CD14-positive monocyte (primary cell): ENCODE measurements around the gene IVNS1ABP. TPM values are rescaled to one million over a fixed set of nuclear protein-coding genes. Genes with fewer than 3 reads are reported as not detected.

Experiments
- DNase-seq, 3 donors: peaks; one replicate each; pipeline ENCODE4 v3.0.0-alpha.2; 2011 to 2022
- H2AFZ ChIP-seq: 2 replicates; pipeline ENCODE4 v1.6.0; 2012; ENCODE audit warnings: mild to moderate bottlenecking, low read depth, low read length, inconsistent platforms; ENCODE audit not compliant: insufficient read depth, poor library complexity, severe bottlenecking
- H3K27ac ChIP-seq, 2 donors: 1 replicate in 1 of 2; 2 replicates in 1 of 2; pipeline ENCODE4 v1.5.1; 2012 to 2013; ENCODE audit warnings: low read length in 2 of 2, control low read depth in 1 of 2, inconsistent platforms in 1 of 2, low read depth in 1 of 2, mild to moderate bottlenecking in 1 of 2
- H3K27me3 ChIP-seq, 2 donors: one replicate each; pipeline versions ENCODE4 v1.6.0 to v1.6.1; 2011 to 2013; ENCODE audit warnings: low read length in 2 of 2; ENCODE audit not compliant: control insufficient read depth in 2 of 2, insufficient read depth in 2 of 2
- H3K36me3 ChIP-seq, 2 donors: replicated peaks in 1 of 2; 1 replicate in 1 of 2; 2 replicates in 1 of 2; pipeline versions ENCODE4 v1.5.1 to v1.6.1; 2012 to 2013; ENCODE audit warnings: low read length in 2 of 2, control low read depth in 1 of 2, inconsistent platforms in 1 of 2, mild to moderate bottlenecking in 1 of 2; ENCODE audit not compliant: insufficient read depth in 2 of 2, control insufficient read depth in 1 of 2
- H3K4me1 ChIP-seq, 2 donors: 1 replicate in 1 of 2; 2 replicates in 1 of 2; pipeline versions ENCODE4 v1.5.1 to v1.6.1; 2012 to 2013; ENCODE audit warnings: low read length in 2 of 2, control low read depth in 1 of 2, inconsistent platforms in 1 of 2, mild to moderate bottlenecking in 1 of 2, moderate library complexity in 1 of 2; ENCODE audit not compliant: insufficient read depth in 2 of 2, control insufficient read depth in 1 of 2
- H3K4me2 ChIP-seq: replicated peaks from 2 replicates; pipeline ENCODE3; 2012; ENCODE audit warnings: low read length, moderate library complexity, mild to moderate bottlenecking; ENCODE audit not compliant: poor library complexity, severe bottlenecking; ENCODE audit errors: extremely low read depth
- H3K4me3 ChIP-seq, 3 experiments: fragments of 200-600 bp in 1 of 3; sonication (generic) in 1 of 3; replicated peaks in 1 of 3; 1 replicate in 2 of 3; 2 replicates in 1 of 3; pipeline ENCODE4 v1.5.1; 2011 to 2013; ENCODE audit warnings: low read length in 3 of 3, mild to moderate bottlenecking in 3 of 3, control low read depth in 2 of 3, low read depth in 2 of 3, inconsistent platforms in 1 of 3, moderate library complexity in 1 of 3
- H3K79me2 ChIP-seq: 2 replicates; pipeline ENCODE4 v1.6.0; 2012; ENCODE audit warnings: mild to moderate bottlenecking, control low read depth, inconsistent platforms, low read length, moderate library complexity; ENCODE audit not compliant: insufficient read depth
- H3K9ac ChIP-seq: 2 replicates; pipeline ENCODE4 v1.6.0; 2017; ENCODE audit warnings: low read length, mild to moderate bottlenecking; ENCODE audit not compliant: insufficient read depth, poor library complexity, severe bottlenecking
- H3K9me3 ChIP-seq, 2 donors: replicated peaks in 1 of 2; 1 replicate in 1 of 2; 2 replicates in 1 of 2; pipeline versions ENCODE4 v1.5.1 to v1.6.1; 2012 to 2013; ENCODE audit warnings: low read length in 2 of 2, control low read depth in 1 of 2; ENCODE audit not compliant: control insufficient read depth in 1 of 2, insufficient read depth in 1 of 2
- H4K20me1 ChIP-seq: 2 replicates; pipeline ENCODE4 v1.6.0; 2012; ENCODE audit warnings: mild to moderate bottlenecking, low read length, control low read depth, moderate library complexity; ENCODE audit not compliant: insufficient read depth
- H3K27ac Mint-ChIP-seq, 7 donors: one replicate each; pipeline ENCODE4 v1.8.0; 2020; ENCODE audit warnings: mild to moderate bottlenecking in 7 of 7, mixed read lengths in 7 of 7, moderate library complexity in 6 of 7, inconsistent platforms in 2 of 7
- H3K27me3 Mint-ChIP-seq, 3 donors: one replicate each; pipeline ENCODE4 v1.8.0; 2021 to 2022; ENCODE audit warnings: low read depth in 3 of 3, mild to moderate bottlenecking in 3 of 3, mixed read lengths in 3 of 3, moderate library complexity in 3 of 3, inconsistent platforms in 1 of 3
- H3K36me3 Mint-ChIP-seq, 2 donors: one replicate each; pipeline ENCODE4 v1.8.0; 2020; ENCODE audit warnings: mixed read lengths in 2 of 2, inconsistent platforms in 1 of 2, mild to moderate bottlenecking in 1 of 2
- H3K4me1 Mint-ChIP-seq: one replicate; pipeline ENCODE4 v1.8.0; 2020; ENCODE audit warnings: mild to moderate bottlenecking, mixed read lengths
- H3K4me3 Mint-ChIP-seq, 2 donors: one replicate each; pipeline ENCODE4 v1.8.0; 2020; ENCODE audit warnings: mild to moderate bottlenecking in 2 of 2, mixed read lengths in 2 of 2, moderate library complexity in 1 of 2
- H3K9me3 Mint-ChIP-seq, 7 donors: one replicate each; pipeline ENCODE4 v1.8.0; 2020 to 2022; ENCODE audit warnings: mixed read lengths in 7 of 7, mild to moderate bottlenecking in 6 of 7, moderate library complexity in 6 of 7, inconsistent platforms in 2 of 7
- WGBS: methylation state at CpG from one replicate; pipeline ENCODE4 v1.1.5; 2013; ENCODE audit warnings: missing lambda C conversion rate; ENCODE audit not compliant: insufficient coverage; 5-methylcytosine and 5-hydroxymethylcytosine counted together
- intact Hi-C, 2 donors: fragments of 100-400 bp; cut with micrococcal nuclease; formaldehyde crosslinking; loops; one replicate each; pipeline versions ENCODE4 v1.15.0 to v1.15.1; 2023
- polyA plus RNA-seq, 3 donors: library from polyadenylated mRNA; depleted of rRNA in 1 of 3; unstranded in 2 of 3; stranded (reverse) in 1 of 3; fragments of 300-500 nt in 2 of 3; fragments of >200 nt in 1 of 3; fragmentation: Illumina TruSeq in 2 of 3; gene quantifications; 1 replicate in 2 of 3; 2 replicates in 1 of 3; pipeline ENCODE4 v1.2.3, GENCODE V29; 2012 to 2021
- TF ChIP-seq, protein P1 (sequence below): fragments of 200-600 bp; IDR thresholded peaks from one replicate; pipeline ENCODE4 v1.8.0; 2022; ENCODE audit warnings: antibody characterized with exemption, mild to moderate bottlenecking

Gene IVNS1ABP
- polyA plus RNA-seq, 3 donors = 50.9 to 97.7 (median 69.2) TPM

DNA sequence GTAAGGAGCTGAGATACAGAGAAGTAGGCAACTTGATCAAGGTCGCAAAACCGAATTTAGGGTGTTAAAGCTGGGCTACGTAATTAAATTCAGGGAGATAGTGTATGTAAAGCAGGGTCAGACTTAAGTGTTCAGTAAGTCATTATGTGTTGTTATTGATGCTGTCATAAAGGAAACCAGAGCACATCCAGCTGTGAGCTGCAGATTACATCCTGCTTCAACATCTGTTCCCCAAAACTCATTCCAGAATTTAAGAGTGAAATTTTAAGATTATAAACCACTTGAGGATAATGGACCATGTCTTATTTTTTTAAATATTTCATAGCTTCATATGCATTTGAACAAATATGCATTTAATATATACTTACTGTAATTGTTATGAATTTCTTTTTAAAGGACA is 49.7 kb downstream of the IVNS1ABP start:
- Histone ChIP-seq H3K9ac (no peak overlapping the region), H3K4me2 (no peak overlapping the region), H3K27ac (no peak overlapping the region), H2AFZ (no peak overlapping the region), H3K4me1 (no peaks in the 10 kb centered on the region), H3K27me3 (no peaks in the 10 kb centered on the region), H3K36me3 (no peaks in the 10 kb centered on the region), H3K4me3 (no peak overlapping the region), H3K9me3 (no peaks in the 10 kb centered on the region), H3K79me2 (no peaks in the 10 kb centered on the region), H4K20me1 (no peaks in the 10 kb centered on the region)
- Mint-ChIP-seq H3K36me3 (no peaks in the 10 kb centered on the region), H3K27ac (no peak overlapping the region), H3K27me3 (no peaks in the 10 kb centered on the region), H3K4me1 (no peaks in the 10 kb centered on the region), H3K9me3 (peaks cover 0 to 6% (median 1%) of the 10 kb centered on the region in 7 donors), H3K4me3 (no peak overlapping the region)
- TF ChIP-seq, protein P1, sequence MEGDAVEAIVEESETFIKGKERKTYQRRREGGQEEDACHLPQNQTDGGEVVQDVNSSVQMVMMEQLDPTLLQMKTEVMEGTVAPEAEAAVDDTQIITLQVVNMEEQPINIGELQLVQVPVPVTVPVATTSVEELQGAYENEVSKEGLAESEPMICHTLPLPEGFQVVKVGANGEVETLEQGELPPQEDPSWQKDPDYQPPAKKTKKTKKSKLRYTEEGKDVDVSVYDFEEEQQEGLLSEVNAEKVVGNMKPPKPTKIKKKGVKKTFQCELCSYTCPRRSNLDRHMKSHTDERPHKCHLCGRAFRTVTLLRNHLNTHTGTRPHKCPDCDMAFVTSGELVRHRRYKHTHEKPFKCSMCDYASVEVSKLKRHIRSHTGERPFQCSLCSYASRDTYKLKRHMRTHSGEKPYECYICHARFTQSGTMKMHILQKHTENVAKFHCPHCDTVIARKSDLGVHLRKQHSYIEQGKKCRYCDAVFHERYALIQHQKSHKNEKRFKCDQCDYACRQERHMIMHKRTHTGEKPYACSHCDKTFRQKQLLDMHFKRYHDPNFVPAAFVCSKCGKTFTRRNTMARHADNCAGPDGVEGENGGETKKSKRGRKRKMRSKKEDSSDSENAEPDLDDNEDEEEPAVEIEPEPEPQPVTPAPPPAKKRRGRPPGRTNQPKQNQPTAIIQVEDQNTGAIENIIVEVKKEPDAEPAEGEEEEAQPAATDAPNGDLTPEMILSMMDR = no peak
- WGBS = 100% methylated on average over 2 of the region's 3 CpGs
- intact Hi-C loops = no loop called here
- no peak for DNase-seq

DNA sequence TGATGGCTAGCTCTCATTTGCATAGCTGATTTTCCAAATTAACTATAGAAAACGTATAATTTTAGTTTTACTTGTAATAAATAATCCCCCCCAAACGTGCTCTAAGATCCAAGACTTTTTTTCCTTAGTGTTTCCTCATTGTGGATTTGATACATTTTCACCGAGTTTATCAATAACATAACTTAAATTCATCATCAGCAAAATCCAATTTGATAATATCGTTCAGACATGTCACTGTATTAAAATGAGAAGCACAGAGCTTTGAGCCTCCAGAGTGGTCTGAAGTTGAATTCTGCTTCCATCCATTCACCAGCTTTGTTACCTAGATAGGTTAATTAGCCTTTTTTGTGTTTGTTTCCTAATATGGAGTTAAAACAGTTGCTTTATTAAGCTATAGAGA is 51.7 kb downstream of the IVNS1ABP start:
- intact Hi-C loops = no loop called here
- Histone ChIP-seq H3K79me2 (no peaks in the 10 kb centered on the region), H3K36me3 (no peaks in the 10 kb centered on the region), H3K4me2 (no peak overlapping the region), H3K9me3 (no peaks in the 10 kb centered on the region), H3K27me3 (no peaks in the 10 kb centered on the region), H3K27ac (no peak overlapping the region), H3K4me3 (no peak overlapping the region), H3K9ac (no peak overlapping the region), H4K20me1 (no peaks in the 10 kb centered on the region), H2AFZ (no peak overlapping the region), H3K4me1 (peaks cover 4 to 5% of the 10 kb centered on the region in 2 donors)
- Mint-ChIP-seq H3K4me1 (peaks cover 8% of the 10 kb centered on the region), H3K4me3 (no peak overlapping the region), H3K9me3 (peaks cover 0 to 6% (median 1%) of the 10 kb centered on the region in 7 donors), H3K36me3 (no peaks in the 10 kb centered on the region), H3K27me3 (no peaks in the 10 kb centered on the region), H3K27ac (no peak overlapping the region)
- DNase-seq = no peak
- no CpG with 5 or more reads among the region's 4 CpGs for WGBS
- TF ChIP-seq, protein P1 = no peak
